HG03575 (cell line): ENCODE results near the gene KRT27.

Source experiments
- ATAC-seq: cut with Tn5 transposase; IDR thresholded peaks from one replicate; pipeline ENCODE4 v1.9.1; 2021; ENCODE audit not compliant: unreplicated experiment, insufficient number of reproducible peaks, low FRiP score; ENCODE audit errors: extremely low read depth

Gene KRT27

DNA sequence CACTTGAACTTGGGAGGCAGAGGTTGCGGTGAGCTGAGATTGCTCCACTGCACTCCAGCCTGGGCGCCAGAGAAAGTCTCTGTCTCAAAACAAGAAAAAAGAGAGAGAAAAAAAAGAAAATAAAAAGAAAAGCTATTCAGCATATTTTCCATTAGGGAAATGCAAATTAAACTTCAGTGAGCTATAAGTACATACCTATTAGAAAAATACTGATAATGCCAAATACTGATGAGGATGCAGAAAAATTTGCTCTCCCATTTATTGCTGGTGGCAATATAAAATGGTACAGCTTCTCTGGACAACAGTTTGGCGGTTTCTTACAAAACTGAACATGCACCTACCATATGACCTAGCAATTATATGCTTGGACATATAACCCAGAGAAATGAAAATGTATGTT is 30.3 kb upstream of the KRT27 start:
- no peak for ATAC-seq

DNA sequence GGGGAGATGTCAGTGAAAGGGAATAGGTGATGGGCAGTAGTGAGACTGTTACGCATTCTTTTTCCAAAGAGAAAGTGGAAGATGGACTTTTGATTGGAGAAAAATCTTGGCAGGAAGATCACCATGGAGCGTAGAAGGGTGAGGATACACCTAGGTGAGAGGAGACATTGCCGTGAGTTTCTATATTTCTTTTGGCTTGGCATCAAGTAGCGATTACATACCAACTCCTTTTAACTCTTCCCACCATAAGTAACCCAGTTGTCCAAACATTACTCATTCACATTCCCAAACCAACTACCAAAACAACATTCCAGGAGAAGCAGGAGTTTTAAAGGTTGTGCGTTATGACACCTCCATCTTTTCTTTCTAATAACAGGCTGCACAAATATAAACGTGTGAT is 28.1 kb upstream of the KRT27 start:
- no peak for ATAC-seq

DNA sequence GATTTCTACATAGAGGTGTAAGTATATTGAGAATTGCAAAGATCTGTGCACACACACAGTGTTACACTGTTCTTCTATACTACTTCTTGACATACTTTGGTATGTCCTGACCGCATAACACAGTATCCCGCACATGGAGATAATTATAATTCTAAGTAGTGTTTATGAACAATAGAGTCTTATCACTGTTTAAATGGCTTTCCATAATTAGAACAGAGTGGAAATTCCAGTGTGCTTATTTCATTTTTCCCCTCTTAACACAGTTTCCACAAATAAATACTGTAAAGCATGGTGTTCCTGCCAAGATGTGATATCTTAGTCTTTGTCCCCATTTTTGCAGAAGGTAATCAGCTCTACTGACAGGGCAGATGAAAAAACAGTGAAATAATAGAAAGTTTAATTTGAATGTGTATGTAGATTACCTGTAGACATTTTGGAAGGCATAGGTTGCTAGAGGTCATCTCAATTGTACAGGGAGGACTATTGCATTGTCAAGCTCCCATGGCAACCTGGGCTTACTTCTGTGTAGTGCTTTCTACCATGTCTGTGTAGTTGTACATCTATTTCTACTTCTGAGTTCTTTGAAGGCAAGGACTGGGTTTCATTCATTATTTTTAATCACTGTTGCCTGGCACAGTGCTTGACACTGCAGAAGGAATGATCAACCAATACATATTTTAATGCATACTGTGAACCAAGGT is 27.5 kb upstream of the KRT27 start:
- no peak for ATAC-seq

DNA sequence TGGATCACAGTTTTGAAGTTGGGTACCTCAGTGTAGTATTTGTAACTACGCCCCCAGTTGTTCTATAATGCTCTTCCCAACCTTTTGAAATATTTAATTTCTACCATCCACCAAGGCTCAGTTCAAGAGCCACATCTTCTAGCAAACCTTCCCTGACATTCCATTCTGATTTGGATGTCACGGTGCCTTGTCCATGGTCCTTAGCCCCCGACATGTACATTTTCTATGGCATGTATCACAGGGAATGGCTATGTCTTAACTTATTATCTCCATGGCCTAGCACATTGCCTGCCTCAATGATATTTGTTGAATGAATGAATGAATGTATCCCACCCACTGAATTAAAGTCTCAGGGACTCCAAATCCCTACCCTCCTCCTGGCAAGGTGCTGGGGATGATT is 23.8 kb upstream of the KRT27 start:
- no peak for ATAC-seq

DNA sequence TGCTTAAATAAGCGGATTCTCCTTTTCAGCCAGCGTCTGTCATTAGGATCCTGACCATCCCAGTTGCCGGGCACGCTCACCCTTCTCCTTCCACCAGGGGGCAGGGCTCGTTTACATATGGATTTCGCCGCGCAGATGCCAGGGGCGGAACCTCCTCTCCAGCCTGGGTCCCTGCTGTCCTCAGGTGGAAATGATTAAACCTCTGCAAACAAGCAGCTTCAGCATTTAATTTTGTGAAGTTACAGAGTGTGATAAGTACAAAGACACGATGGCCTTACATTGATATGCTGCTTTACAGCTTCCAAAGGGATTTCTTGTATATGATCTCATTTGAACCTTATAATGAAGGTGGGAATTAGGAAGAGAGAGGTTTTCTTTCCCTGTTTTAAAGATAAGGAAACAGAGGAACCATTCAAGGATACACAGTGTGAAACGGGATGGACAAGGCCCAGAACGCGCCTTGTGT is 21.3 kb upstream of the KRT27 start:
- no peak for ATAC-seq

DNA sequence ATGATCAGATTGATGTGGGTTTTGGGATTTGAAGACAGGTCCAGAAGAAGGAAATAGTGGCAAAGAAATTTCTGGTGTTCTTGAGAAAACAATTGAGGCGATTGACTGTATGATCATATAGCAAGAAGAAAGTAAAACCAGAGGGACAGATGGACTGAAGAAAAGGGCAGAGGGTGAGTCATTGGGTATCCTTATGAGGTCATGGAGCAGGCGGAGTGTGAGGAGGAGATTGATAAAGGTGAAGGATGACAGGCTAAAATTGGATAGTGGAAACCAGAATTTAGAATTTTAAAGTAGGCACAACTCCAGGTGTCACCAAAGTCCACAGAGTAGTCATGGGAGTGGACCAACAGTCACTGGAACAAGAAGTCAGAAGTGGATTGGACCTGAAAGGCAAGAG is 18.8 kb upstream of the KRT27 start:
- ATAC-seq = no peak

DNA sequence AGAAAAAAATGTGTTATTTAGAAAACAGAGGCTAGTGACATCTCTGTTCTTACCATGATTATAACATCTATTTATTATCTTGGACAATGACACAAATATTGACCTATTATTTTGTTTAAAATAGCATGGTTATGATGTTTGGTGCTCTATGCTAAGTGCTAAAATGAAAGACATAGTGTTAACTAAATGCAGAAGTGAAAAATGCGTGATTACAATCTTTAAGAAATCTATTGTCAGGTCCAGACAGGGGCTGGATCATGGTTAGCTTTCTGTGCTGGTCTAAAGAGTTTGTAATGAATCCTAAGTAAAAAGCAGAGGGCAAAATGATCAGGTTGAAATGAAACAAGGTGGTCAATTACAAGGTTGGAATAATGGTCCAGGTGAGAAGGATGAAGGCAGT is 18.0 kb upstream of the KRT27 start:
- ATAC-seq = no peak

DNA sequence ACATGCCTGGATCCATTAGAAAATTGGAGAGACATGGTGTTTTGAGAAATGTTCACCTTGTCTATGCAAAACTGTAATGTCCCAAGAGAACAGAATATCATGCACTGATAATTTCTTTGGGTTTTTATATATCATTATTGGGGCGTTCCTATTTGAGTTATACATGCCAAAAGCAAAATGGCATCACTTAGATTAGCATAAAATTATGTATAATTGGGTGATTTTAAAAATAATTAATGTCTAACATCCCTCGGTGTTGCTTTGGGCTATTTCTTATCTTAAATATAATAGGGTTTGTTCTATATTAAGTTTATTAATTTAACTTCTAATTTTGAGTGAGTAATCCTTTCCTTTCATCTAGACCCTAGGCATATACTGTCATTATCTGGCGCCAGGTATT is 17.5 kb upstream of the KRT27 start, which contains the start of gene KRT28:
Gene KRT28 (minus strand): TSS at position 101 of the 400 bp plus-strand sequence. CDS start 66 bp downstream, at position 35.
- ATAC-seq = no peak

DNA sequence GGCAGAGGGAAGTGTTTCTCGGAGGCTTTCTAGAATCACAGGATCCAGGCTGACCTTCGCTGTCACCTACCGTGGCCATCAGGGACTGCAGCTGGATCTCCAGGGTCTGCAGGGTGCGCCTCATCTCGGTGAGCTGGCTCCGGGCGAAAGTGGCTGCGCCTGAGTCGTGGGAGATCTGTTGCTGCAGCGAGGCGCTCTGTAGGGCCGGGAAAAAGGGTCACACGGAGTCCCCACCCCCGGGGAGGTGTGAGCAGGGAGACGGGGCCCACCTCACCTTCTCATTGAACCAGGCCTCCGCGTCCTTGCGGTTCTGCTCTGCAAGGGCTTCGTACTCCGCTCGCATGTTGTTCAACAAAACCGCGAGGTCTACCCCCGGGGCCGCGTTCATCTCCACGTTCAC is 14.5 kb upstream of the KRT27 start:
- ATAC-seq = no peak

DNA sequence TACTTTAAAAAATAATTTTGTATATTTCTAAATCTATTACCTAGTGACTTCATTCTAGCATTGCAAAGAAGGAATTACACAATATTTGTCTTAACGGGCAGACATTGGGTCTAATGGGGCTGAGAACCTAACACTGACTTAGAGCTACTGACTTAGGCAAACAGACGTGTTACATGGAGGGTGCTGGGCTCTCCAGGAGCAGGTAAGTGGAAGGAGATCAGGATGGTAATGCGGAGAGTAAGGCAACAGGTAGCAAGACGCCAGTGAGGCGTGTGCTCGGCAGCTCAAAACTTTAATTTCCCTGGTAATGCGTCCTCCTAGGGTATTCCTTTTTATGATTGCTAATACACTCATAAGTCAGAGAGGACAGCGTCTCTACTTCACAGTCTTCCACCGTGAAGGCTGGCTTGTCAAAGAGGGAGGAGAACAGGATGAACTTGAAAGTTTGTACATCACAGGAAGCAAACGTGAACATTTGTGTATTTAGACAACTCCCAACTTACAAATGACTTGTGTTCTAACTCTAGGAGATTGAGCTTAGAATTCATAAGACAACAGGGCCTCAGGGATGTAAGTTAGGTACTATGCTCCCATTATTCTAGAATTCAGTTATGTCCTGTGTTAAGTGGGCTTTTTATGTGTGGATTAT is 12.8 kb upstream of the KRT27 start:
- no peak for ATAC-seq

DNA sequence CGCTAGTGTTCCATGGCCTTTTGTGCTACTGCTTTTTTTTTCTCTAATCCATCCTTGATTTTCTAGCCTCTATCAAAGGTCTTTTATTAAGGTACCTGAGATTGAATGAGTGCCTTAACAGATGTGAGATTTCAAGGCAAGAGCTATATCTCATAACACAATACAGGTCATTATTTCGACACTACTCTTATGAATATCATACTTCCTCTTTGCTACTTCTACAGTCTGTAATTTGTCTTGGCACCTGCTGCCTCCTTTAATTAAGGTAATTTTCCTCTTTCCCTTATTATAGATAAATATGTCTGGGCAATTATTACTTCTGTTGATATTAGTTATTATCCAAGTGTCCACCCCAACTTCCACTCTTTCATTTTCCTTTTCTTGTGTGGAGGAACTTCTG is 12.1 kb upstream of the KRT27 start:
- ATAC-seq = no peak

DNA sequence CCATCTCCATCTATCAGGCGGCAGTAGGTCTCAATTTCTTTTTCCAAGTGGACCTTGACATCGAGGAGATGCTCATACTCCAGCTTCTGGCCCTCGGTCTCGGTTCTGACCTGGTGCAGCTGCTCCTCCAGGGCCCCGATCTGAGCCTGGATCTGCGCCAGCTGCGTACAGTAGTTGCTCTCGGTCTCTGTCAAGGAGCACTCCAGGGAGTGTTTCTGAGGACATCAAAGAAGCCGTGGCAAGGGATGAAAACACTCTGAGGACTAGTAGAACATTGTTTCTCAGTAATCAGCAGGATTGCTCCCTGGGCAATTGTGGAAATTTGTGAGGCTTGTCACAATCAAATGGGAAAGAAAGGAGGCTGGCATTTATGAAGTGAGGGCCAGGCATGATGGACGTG is 11.5 kb upstream of the KRT27 start:
- no peak for ATAC-seq

DNA sequence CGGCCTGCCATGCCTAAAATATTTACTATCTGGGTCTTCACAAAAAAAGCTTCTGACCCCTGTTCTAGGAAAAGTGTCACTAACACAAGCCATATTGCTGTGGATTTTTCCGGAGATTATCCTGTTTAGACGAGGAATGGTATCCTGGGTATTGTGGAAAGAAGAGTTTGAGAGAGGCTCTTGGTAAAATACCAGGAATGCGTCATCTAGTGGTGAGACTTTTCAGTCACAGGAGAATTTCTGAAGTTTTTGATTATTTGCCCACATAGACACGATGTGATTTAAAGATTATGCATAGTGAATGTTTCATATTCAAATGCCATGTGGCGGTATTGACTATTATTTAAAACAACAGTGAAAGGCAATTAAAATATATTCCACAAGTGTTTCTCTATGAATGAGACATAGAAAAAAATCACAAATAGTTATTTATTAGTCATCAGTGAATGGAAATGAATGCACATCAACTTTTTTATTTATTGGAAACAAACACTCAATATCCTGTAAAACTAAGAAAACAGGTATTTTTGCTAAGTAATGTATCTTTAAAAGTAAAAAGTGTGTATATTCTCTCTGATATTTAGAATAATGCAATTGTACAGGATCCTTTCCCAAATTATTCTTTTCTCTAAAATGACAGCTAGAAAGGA is 9.6 kb upstream of the KRT27 start:
- no peak for ATAC-seq

DNA sequence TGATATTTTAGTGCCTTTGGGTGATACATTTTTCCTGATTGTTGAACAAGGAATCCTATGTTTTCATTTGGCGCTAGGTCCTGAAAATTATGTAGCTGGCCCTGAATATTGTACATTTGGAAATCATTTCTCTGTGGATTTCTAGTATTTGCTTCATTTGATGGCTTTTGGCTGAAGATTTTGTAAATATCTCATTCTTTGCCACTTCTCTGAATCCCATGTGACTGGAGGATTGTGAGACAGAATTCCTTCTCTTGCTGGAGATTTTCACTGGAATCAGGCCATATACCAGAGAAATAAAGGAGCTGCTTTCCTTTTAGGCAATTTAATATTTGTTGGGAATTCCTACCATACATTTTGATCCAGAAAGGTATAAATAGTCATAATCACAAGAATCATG is 8.8 kb upstream of the KRT27 start:
- no peak for ATAC-seq

DNA sequence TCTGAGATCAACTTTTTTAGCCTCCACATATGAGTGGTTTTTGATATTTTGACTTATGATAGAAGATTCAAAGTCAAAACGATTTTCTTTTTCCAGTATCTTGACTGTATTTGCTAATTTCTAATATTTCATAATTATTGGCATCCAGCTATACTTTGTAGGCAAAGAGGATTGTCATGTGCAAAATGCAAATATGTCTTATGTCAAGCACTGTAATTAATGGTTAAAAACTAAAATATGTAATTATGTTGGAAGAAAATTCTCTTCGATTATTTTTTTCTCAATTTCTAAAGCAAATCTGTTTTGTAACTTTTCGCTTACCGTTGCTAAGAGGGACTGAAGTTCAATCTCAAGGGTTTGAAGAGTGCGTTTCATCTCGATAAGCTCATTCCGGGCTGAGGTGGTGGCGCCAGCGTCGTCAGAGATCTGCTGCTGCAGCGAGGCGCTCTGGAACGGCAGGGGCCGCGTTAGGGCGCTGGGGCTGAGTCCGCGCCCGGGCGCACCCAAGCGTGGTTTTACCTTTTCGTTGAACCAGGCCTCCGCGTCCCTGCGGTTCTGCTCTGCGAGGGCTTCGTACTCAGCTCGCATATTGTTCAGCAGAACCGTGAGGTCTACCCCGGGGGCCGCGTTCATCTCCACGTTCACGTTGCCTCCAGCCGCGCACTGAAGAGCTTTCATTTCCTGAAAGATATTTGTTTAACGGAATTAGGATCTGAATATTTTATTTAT is 3.0 kb downstream of the KRT27 start:
- no peak for ATAC-seq

DNA sequence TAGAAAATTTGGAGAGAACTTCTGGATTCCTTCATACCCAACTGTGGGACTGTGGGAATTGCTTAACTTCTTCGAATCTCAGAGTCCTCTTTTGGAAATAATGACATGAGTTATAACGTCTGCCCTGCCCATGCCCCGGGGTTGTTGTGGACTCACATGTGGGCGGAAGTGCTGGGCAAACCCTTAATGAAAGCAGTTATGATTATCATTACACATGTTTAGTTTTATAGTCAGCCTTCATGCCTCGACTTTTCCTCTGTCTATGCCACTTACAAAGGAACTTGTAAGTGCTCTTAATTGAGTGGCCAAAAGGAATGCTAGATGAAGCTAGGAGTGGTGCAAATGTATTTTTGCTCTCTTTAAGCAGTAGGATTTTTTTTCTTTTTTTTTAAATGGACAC is 3.9 kb downstream of the KRT27 start:
- no peak for ATAC-seq

DNA sequence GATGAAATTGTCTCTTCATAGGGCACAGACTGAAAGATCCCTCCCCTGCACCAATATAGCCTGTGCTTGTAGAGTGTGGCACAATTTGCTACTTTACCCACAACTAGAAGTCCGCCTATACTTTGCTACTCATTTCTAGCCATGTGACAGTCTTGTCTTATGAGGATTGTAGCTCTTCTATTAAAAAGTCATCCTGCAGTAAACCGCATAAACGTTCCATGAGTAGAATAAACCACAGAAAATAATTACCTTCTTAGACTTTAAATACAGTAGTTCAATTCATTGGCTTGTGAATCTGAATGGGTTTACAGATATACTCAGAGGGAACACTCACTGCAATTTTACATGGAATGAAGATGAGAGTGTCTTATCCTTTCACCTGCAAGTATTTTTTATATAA is 4.4 kb downstream of the KRT27 start:
- ATAC-seq = no peak

DNA sequence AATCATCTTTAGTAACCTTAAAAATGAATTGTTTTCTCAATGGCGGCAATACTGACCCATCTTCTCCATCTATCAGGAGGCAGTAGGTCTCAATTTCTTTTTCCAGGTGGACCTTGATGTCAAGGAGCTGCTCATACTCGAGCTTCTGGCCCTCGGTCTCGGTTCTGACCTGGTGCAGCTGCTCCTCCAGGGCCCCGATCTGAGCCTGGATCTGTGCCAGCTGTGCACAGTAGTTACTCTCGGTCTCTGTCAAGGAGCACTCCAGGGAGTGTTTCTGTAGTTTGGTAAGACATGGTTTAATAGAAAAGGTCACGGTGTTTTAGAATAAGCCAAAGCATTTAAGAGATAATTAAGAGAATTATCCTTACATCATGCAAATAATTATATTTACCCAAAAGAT is 4.9 kb downstream of the KRT27 start:
- no peak for ATAC-seq

DNA sequence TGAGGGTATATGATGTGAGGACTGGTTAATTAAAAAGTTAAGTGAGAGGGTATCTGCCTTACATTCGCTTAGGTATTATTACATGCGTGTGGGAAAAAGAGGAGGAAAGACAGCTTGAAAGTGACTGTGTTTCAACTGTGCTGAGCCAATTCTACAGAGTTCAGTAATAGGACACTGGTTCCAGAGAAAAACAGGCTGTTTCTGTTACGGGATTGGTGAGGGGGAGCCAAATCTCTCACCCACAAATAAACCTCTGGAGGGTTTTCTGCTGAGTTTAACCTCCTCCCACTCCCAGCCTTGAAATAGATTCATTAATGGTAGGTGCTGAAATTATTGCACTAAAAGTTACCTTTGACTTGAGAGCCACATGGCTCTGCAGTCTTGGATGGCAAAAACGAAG is 6.4 kb downstream of the KRT27 start:
- no peak for ATAC-seq

DNA sequence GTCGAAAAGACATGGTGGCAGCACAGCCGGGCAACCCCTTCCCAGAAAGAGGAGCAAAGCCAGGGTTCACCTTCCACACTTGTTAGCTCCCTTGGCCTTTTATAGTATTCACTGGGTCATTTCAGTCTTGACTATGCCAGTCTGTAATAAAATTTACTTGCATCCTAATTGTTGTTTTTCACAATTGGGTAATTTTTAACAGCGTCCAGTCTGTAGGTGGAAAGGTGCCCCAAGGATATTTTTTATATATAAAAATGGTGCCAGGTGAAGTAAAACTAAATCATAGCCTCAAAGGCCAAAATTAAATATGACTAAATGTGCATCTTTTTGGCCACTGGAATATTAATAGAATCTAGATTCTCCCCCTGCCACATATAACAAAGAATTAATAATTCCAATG is 10.2 kb downstream of the KRT27 start, which contains the start of gene KRT26:
Gene KRT26 (minus strand): TSS at position 101 of the 400 bp plus-strand sequence. CDS start 88 bp downstream, at position 13.
- no peak for ATAC-seq
